ENCODE results near the gene TRAF3IP1.
A peak's percentile ranks its signal among the peaks of the same experiment; 100 is the strongest.

Gene TRAF3IP1

DNA sequence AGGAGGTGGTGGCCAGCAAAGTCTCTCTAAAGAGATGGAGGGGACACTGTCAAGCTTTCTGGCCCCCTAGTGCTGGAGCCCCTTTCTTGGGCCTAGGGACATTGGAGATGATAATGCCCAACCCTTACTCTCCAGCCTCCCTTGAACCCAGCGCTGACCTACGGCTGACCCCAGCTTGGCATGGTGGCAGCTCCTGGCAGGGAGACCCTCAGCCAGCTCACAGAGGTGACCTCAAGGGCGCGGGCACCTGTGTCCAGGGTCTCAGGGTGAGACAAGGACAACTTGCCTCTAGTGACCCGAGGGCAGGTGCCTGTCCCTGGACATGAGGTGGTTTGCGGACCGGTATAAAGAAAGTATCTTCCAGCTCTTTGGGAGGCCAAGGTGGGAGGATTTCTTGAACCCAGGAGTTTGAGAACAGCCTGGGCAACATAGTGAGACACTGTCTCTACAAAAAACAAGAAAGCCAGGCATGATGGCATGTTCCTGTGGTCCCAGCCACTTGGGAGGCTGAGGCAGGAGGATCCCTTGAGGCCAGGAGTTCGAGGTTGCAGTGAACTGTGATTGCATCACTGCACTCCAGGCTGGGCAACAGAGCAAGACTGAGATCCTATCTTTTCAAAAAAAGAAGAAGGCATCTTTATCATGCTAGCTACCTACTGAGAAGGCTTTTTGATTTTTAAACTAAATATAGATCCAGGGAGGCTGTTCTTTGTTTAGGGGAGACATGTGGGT lies 28.6 kb upstream of the TRAF3IP1 start:
- CTCF ChIA-PET: interaction anchor here (1.0 kb wide), 1 partner anchor 14 kb away, joined by 3 read pairs; no protein-coding TSS in a partner anchor
- TF ChIP-seq, protein P1, sequence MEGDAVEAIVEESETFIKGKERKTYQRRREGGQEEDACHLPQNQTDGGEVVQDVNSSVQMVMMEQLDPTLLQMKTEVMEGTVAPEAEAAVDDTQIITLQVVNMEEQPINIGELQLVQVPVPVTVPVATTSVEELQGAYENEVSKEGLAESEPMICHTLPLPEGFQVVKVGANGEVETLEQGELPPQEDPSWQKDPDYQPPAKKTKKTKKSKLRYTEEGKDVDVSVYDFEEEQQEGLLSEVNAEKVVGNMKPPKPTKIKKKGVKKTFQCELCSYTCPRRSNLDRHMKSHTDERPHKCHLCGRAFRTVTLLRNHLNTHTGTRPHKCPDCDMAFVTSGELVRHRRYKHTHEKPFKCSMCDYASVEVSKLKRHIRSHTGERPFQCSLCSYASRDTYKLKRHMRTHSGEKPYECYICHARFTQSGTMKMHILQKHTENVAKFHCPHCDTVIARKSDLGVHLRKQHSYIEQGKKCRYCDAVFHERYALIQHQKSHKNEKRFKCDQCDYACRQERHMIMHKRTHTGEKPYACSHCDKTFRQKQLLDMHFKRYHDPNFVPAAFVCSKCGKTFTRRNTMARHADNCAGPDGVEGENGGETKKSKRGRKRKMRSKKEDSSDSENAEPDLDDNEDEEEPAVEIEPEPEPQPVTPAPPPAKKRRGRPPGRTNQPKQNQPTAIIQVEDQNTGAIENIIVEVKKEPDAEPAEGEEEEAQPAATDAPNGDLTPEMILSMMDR (conservative IDR thresholded peaks at IDR 0.05; ENCODE audit: low read depth): no peak
- DNase-seq (ENCODE audit: low spot score): no peak
- POLR2A ChIA-PET (ENCODE audit: low non-redundant PET): interaction anchor here (0.6 kb wide), 1 partner anchor 25 kb away, joined by 6 read pairs; no protein-coding TSS in a partner anchor
- peak overlapping the region; percentile 97 for H3K27ac ChIP-seq

DNA sequence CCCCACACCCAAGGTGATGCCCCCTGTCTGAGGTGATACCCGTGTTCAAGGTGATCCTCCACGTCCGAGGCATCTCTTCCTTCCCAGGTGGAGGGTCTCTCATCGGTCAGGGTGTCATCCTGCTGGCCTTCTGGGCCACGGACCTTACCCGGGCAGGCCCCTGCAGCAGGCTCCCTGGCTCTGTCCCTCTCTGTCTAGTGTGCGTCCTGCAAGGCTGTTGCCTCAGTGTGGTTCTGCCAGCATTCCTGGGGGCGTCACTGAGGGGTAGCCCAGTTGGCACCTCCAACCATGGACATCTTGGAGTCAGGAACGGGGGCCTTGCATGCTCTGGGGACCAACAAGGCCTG lies 26.3 kb upstream of the TRAF3IP1 start:
- H3K27ac ChIP-seq: no peak overlapping the region
- CTCF ChIA-PET: interaction anchor here (1.0 kb wide), 1 partner anchor 9 kb away, joined by 3 read pairs; no protein-coding TSS in a partner anchor
- POLR2A ChIA-PET (ENCODE audit: low non-redundant PET): no interaction called here
- TF ChIP-seq, protein P1 (conservative IDR thresholded peaks at IDR 0.05; ENCODE audit: low read depth): no peak
- DNase-seq (ENCODE audit: low spot score): no peak

DNA sequence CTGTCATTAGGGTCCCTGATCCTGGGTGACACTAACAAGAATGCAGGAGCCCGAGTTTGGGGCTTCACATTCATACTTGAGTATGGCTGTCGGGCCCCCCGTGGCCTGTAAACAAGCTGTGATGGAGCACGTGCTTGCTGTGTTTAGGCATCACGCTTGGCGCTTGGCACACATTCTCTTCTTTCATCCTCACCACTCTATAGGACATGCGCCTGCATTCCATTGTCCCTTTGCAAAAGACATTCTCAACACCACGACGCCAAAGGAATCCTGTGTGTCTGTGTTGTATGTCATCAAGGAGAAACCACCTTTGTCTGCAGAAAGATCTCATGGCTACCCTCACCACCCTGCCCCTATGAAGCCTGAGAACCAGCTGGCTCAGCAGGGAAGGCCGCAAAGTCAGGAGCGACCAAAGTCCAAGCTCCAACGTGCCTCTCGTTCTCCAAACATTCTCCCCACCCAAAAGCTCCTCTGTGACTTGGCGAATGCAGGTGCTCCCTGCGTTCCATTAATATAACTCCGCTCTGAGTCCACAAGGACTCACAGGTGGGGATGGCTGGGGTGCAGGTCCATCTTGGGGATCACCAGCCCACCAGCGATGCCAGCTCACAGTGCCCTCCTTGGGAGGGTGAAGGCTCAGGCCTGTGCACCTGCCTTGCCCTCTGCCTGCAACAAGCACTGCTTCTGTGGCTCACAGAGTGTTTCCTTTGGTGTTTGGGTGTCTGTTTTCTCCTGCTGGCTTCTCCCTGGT lies 25.8 kb upstream of the TRAF3IP1 start:
- DNase-seq (ENCODE audit: low spot score): no peak
- no peak overlapping the region for H3K27ac ChIP-seq
- POLR2A ChIA-PET (ENCODE audit: low non-redundant PET): no interaction called here
- CTCF ChIA-PET: interaction anchor here (0.6 to 1.0 kb wide), 2 partner anchors 8 to 9 kb away, joined by 3 read pairs; no protein-coding TSS in a partner anchor
- TF ChIP-seq, protein P1 (conservative IDR thresholded peaks at IDR 0.05; ENCODE audit: low read depth): no peak

DNA sequence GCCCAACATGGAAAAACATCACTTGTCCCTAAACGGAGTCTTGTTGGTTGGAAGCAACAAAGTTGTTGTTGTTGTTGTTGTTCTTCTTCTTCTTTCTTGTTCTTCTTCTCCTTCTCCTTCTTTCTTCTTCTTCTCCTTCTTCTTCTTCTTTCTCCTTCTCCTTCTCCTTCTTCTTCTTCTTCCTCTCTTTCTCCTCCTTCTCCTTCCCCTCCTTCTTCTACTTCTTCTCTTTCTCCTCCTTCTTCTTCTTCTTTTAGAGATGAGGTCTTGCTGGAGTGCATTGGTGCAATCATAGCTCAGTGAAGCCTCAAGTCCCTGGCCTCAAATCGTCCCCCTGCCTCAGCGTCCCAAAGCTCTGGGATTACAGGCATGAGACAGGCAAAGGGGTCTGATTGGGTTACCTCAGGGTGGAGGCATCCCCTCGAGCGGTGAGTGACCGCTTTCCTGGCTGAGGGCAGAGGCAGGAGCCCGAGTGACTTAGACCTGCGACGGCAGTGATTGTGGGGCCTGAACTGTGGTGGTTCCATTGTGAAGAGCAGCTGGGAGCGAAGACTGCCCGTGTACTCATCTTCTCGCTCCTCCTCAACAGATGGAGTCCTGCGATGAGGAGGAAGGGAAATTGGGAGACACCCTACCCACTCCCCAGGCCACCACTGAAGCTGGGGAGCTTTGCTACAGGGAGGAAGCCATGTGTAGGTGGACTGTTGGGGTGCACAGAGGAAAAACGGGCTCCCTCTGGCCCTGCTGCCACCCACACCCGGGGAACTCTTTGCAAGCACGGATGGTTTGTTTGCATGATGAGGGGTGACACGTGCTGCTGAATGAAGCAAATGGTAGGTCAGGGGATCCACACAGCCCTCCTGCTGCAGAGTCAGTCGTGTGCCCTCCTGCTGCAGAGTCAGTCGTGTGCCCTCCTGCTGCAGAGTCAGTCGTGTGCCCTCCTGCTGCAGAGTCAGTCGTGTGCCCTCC lies 24.9 kb upstream of the TRAF3IP1 start:
- TF ChIP-seq, protein P1 (conservative IDR thresholded peaks at IDR 0.05; ENCODE audit: low read depth): no peak
- DNase-seq (ENCODE audit: low spot score): no peak
- H3K27ac ChIP-seq: no peak overlapping the region
- POLR2A ChIA-PET (ENCODE audit: low non-redundant PET): no interaction called here
- CTCF ChIA-PET: interaction anchor here (0.6 to 1.0 kb wide), 2 partner anchors 7 to 10 kb away, joined by 3 read pairs; no protein-coding TSS in a partner anchor

DNA sequence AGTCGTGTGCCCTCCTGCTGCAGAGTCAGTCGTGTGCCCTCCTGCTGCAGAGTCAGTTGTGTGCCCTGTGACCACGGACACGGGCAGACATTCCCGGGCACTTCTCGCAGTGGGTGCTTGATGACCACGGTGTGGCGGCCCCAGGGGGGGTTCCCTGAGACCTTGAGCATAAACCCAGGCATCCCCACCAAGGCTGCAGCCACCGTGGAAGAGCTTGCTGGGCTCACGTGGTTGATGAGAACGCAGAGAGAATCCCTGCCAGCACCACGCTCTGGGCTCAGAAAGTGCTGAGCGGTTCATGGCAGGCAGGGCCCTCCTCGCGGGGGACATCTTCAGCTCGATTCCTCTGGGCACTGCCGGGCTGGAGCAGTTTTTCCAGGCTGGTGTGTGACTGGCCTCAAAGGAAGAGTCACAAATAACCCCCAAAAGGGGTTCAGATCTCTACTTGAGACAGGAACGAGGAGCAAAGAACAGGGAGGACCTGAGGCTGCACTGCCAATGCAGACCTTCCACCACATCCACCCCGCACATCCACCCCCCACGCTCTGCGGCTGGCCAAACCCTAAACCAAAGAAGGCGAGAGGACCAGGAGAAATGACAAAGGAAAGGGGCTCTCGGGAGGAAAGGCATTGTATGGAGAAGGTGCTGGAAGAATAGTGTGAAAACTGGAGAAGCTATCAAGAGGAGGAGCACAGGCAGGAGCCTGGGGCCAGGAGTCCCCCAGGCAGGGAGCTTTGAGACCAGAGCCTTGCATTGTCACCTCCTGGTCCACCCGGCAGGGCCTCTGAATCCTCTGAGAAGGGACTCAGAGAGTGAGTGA lies 23.5 kb upstream of the TRAF3IP1 start:
- no peak overlapping the region for H3K27ac ChIP-seq
- POLR2A ChIA-PET (ENCODE audit: low non-redundant PET): no interaction called here
- TF ChIP-seq, protein P1 (conservative IDR thresholded peaks at IDR 0.05; ENCODE audit: low read depth): no peak
- no peak for DNase-seq (ENCODE audit: low spot score)
- CTCF ChIA-PET: no interaction called here
